ENCODE measurements around the gene MAP3K7CL.

GRCh38 chr21:29185633-29186032 lies 55.2 kb downstream of the MAP3K7CL start:
- TF ChIP-seq GABPA (IDR thresholded peaks at IDR 0.05; ENCODE audit: low read depth) (no peak), CTCF (IDR thresholded peaks at IDR 0.05; ENCODE audit: insufficient read depth, low read length) (no peak)
